Cardiac septum (tissue), 1 donor: ENCODE data around the gene DIAPH3. TPM values are rescaled to one million over a fixed set of nuclear protein-coding genes. Genes with fewer than 3 reads are reported as not detected.

Source experiments
- DNase-seq: peaks from one replicate; pipeline ENCODE4 v3.0.0-alpha.2; 2020; ENCODE audit warnings: low spot score
- intact Hi-C: fragments of 100-400 bp; cut with DNase I; formaldehyde crosslinking; loops from one replicate; pipeline ENCODE4 v1.14.0; 2022
- total RNA-seq: library from RNA; stranded (reverse); fragmentation: NEBNext Ultra II Directional; extraction: Animal tissue kit (Norgen Biotek cat#: 25700); gene quantifications from one replicate; pipeline ENCODE4 v1.2.1, GENCODE V29; 2021
- donor health status: DM: no; HTN: no; CAD: no.

Gene DIAPH3
- total RNA-seq, 1 donor from 2014 or later: 0.38 TPM

GRCh38 chr13:59671881-59672280 is 491.8 kb downstream of the DIAPH3 start:
- intact Hi-C loops: loop anchor here (5.0 kb wide), 1 partner anchor 215 kb away; no protein-coding TSS in a partner anchor
- no peak for DNase-seq

- intact Hi-C loops: no loop called here
- DNase-seq: no peak
These were observed 497.2 kb downstream of the DIAPH3 start for GRCh38 chr13:59666504-59666903.

- no peak for DNase-seq
- intact Hi-C loops: no loop called here
These were observed 498.0 kb downstream of the DIAPH3 start for GRCh38 chr13:59665732-59666131.

- intact Hi-C loops: no loop called here
- DNase-seq: no peak
These were observed 498.5 kb downstream of the DIAPH3 start for GRCh38 chr13:59665184-59665583.

- no peak for DNase-seq
- intact Hi-C loops: no loop called here
These were observed 499.1 kb downstream of the DIAPH3 start for GRCh38 chr13:59664586-59664985.

GRCh38 chr13:59663707-59664106 is 500.0 kb downstream of the DIAPH3 start:
- DNase-seq: no peak
- intact Hi-C loops: no loop called here

GRCh38 chr13:59660582-59660981 is 503.1 kb downstream of the DIAPH3 start:
- no peak for DNase-seq
- intact Hi-C loops: no loop called here

GRCh38 chr13:59659981-59660380 is 503.7 kb downstream of the DIAPH3 start:
- intact Hi-C loops: no loop called here
- DNase-seq: no peak

- intact Hi-C loops: no loop called here
- DNase-seq: no peak
These were observed 504.9 kb downstream of the DIAPH3 start for GRCh38 chr13:59658738-59659330.

- DNase-seq: no peak
- intact Hi-C loops: no loop called here
These were observed 505.5 kb downstream of the DIAPH3 start for GRCh38 chr13:59658027-59658737.

- intact Hi-C loops: no loop called here
- DNase-seq: no peak
These were observed 509.8 kb downstream of the DIAPH3 start for GRCh38 chr13:59653916-59654315.

GRCh38 chr13:59651479-59651878 is 512.2 kb downstream of the DIAPH3 start:
- intact Hi-C loops: no loop called here
- DNase-seq: no peak

- intact Hi-C loops: no loop called here
These were observed 519.7 kb downstream of the DIAPH3 start for GRCh38 chr13:59643906-59644626.

GRCh38 chr13:59643364-59643841 is 520.3 kb downstream of the DIAPH3 start:
- DNase-seq: no peak
- intact Hi-C loops: no loop called here

More at GRCh38 chr13:59643906-59644626, 519.7 kb downstream of the DIAPH3 start:
- no peak for DNase-seq

GRCh38 chr13:59641817-59642216 is 521.9 kb downstream of the DIAPH3 start:
- intact Hi-C loops: no loop called here

GRCh38 chr13:59641261-59641660 is 522.5 kb downstream of the DIAPH3 start:
- intact Hi-C loops: no loop called here
- no peak for DNase-seq

More at GRCh38 chr13:59641817-59642216, 521.9 kb downstream of the DIAPH3 start:
- DNase-seq: no peak

GRCh38 chr13:59638404-59638803 is 525.3 kb downstream of the DIAPH3 start:
- DNase-seq: no peak
- intact Hi-C loops: loop anchor here (10.0 kb wide), 1 partner anchor 104 kb away; no protein-coding TSS in a partner anchor

GRCh38 chr13:59635589-59635988 is 528.1 kb downstream of the DIAPH3 start:
- no peak for DNase-seq
- intact Hi-C loops: loop anchor here (10.0 kb wide), 1 partner anchor 101 kb away; no protein-coding TSS in a partner anchor

GRCh38 chr13:59633290-59633689 is 530.4 kb downstream of the DIAPH3 start:
- intact Hi-C loops: loop anchor here (10.0 kb wide), 1 partner anchor 98 kb away; no protein-coding TSS in a partner anchor
- no peak for DNase-seq

- DNase-seq: no peak
- intact Hi-C loops: loop anchor here (10.0 kb wide), 1 partner anchor 96 kb away; no protein-coding TSS in a partner anchor
These were observed 532.5 kb downstream of the DIAPH3 start for GRCh38 chr13:59631271-59631670.
